K562 (cell line): ENCODE measurements around the gene DPCD. TPM values are rescaled to one million over a fixed set of nuclear protein-coding genes. Genes with fewer than 3 reads are reported as not detected.

Experiments used
- CBX5 ChIP-seq: IDR thresholded peaks from 2 replicates; pipeline ENCODE4 v1.6.1; 2014; ENCODE audit warnings: low read depth, borderline replicate concordance
- CXXC5 ChIP-seq: fragments of 250-450 bp; sonication (Bioruptor Pico); IDR thresholded peaks from 2 replicates; pipeline ENCODE4 v1.8.0; 2022; ENCODE audit warnings: inconsistent platforms, mild to moderate bottlenecking, moderate library complexity
- ELF4 ChIP-seq: fragments of 450-650 bp; formaldehyde crosslinking; IDR thresholded peaks from 2 replicates; pipeline ENCODE4 v1.4.0; 2022; ENCODE audit warnings: missing genetic modification characterization
- FOSL1 ChIP-seq: fragments of 200-800 bp; sonication (Bioruptor generic); conservative IDR thresholded peaks from 2 replicates; pipeline ENCODE4 v1.6.1; 2016; ENCODE audit warnings: missing genetic modification characterization, missing compliant biosample characterization
- FOXA3 ChIP-seq, 2 experiments: fragments of 450-650 bp in 1 of 2; sonication (generic) in 1 of 2; formaldehyde crosslinking; IDR thresholded peaks in 1 of 2; conservative IDR thresholded peaks in 1 of 2; 2 replicates each; pipeline versions ENCODE4 v1.4.0 to v1.8.0; 2020 to 2022; ENCODE audit warnings: mild to moderate bottlenecking in 2 of 2, missing genetic modification reagents in 1 of 2
- GATAD2B ChIP-seq: fragments of 450-650 bp; IDR thresholded peaks from 2 replicates; pipeline ENCODE4 v1.6.1; 2017; ENCODE audit warnings: mild to moderate bottlenecking, borderline replicate concordance
- HDAC8 ChIP-seq: fragments of 450-650 bp; IDR thresholded peaks from 2 replicates; pipeline ENCODE4 v1.6.1; 2016; ENCODE audit warnings: mild to moderate bottlenecking, missing genetic modification characterization, moderate library complexity, missing compliant biosample characterization
- KDM1A ChIP-seq, 2 experiments: fragments of 450-650 bp; IDR thresholded peaks; 2 replicates each; pipeline ENCODE4 v1.6.1; 2016; ENCODE audit warnings: mild to moderate bottlenecking in 2 of 2
- KLF13 ChIP-seq: fragments of 450-650 bp; IDR thresholded peaks from 2 replicates; pipeline ENCODE4 v1.6.1; 2016; ENCODE audit warnings: missing genetic modification characterization, low read depth, mild to moderate bottlenecking, missing compliant biosample characterization, moderate library complexity, borderline replicate concordance
- LARP7 ChIP-seq: fragments of 450-650 bp; IDR thresholded peaks from 2 replicates; pipeline ENCODE4 v1.6.1; 2016
- MCM3 ChIP-seq: fragments of 450-650 bp; IDR thresholded peaks from 2 replicates; pipeline ENCODE4 v1.6.1; 2016
- TFAM ChIP-seq: fragments of 250-450 bp; sonication (Bioruptor Pico); conservative IDR thresholded peaks from 2 replicates; pipeline ENCODE4 v1.5.0; 2021; ENCODE audit warnings: mild to moderate bottlenecking, moderate library complexity
- YBX1 ChIP-seq: fragments of 450-650 bp; IDR thresholded peaks from 2 replicates; pipeline ENCODE4 v1.7.1; 2016; ENCODE audit warnings: mild to moderate bottlenecking
- ZBTB7A ChIP-seq: IDR thresholded peaks from 2 replicates; pipeline ENCODE4 v1.6.1; 2011; ENCODE audit warnings: low read depth, mild to moderate bottlenecking, low read length, moderate library complexity, borderline replicate concordance; ENCODE audit not compliant: control insufficient read depth
- ZC3H4 ChIP-seq: sonication (generic); formaldehyde crosslinking; IDR thresholded peaks from 2 replicates; pipeline ENCODE4 v1.9.0; 2021; ENCODE audit warnings: missing genetic modification reagents, borderline replicate concordance
- ZNF23 ChIP-seq: fragments of 250-450 bp; sonication (Bioruptor Pico); IDR thresholded peaks from 2 replicates; pipeline ENCODE4 v1.4.0; 2020; ENCODE audit warnings: mild to moderate bottlenecking
- ZNF41 ChIP-seq: fragments of 250-450 bp; sonication (Bioruptor Pico); conservative IDR thresholded peaks from 2 replicates; pipeline ENCODE4 v1.4.0; 2020; ENCODE audit warnings: mild to moderate bottlenecking
- ZNF696 ChIP-seq: fragments of 250-450 bp; sonication (Bioruptor Pico); conservative IDR thresholded peaks from 2 replicates; pipeline ENCODE4 v1.4.0; 2020; ENCODE audit warnings: mild to moderate bottlenecking, moderate library complexity
- polyA plus RNA-seq, 8 experiments: library from polyadenylated mRNA; depleted of rRNA in 4 of 8; stranded (reverse) in 5 of 8; unstranded in 3 of 8; fragments of >200 nt; fragmentation: Nextera tagmentation in 2 of 8; fragmentation: Illumina TruSeq in 1 of 8; extraction: Ambion mirVana in 2 of 8; extraction: Trizol in 1 of 8; gene quantifications; 2 replicates each; pipeline versions ENCODE4 v1.2.1 to v1.2.3, GENCODE V29; 2011 to 2014; ENCODE audit warnings: inconsistent platforms in 1 of 8, missing spikeins in 1 of 8
- total RNA-seq, 7 experiments: library from RNA; depleted of rRNA in 6 of 7; stranded (reverse); fragments of >200 nt in 6 of 7; fragmentation: Illumina TruSeq in 2 of 7; extraction: Trizol in 2 of 7; gene quantifications; 2 replicates each; pipeline versions ENCODE4 v1.2.1 to v1.2.3, GENCODE V29; 2011 to 2021; ENCODE audit warnings: low replicate concordance in 1 of 7
- TF ChIP-seq, protein P1 (sequence below), 2 experiments: fragments of 450-650 bp; IDR thresholded peaks; 2 replicates each; pipeline ENCODE4 v1.6.1; 2016; ENCODE audit warnings: mild to moderate bottlenecking in 2 of 2, borderline replicate concordance in 1 of 2, low read depth in 1 of 2, moderate library complexity in 1 of 2
- TF ChIP-seq, protein P2 (sequence below): fragments of 250-450 bp; sonication (Bioruptor Pico); IDR thresholded peaks from 2 replicates; pipeline ENCODE4 v1.4.0; 2020; ENCODE audit warnings: mild to moderate bottlenecking

DPCD gene
- total and polyA plus RNA-seq, 9 of the 15 experiments (the other 6 are each of a cell fraction or from before 2014, with no cell fraction given): 12.1 to 45.2 (median 20.0) TPM

DNA sequence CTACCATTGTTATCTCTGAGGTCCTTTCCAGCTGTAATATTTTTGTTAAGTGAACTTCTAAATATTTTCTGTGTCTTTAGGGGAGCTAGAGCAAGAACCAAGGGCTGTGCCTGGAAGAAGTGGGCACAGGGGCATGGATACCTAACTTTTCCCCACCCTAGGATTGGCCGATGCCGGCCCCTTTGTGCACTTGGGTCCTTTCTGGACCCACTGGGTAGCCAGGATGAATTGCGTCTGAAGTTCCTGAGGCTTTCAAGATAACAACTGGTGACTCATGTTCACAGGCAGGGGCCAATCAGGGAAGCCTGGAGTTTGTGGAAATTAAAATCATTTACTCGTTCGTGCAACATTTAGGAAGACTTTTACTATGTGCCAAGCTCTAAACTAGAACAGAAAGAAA lies 758 bp downstream of the DPCD start (continued):
- TF ChIP-seq, protein P1, sequence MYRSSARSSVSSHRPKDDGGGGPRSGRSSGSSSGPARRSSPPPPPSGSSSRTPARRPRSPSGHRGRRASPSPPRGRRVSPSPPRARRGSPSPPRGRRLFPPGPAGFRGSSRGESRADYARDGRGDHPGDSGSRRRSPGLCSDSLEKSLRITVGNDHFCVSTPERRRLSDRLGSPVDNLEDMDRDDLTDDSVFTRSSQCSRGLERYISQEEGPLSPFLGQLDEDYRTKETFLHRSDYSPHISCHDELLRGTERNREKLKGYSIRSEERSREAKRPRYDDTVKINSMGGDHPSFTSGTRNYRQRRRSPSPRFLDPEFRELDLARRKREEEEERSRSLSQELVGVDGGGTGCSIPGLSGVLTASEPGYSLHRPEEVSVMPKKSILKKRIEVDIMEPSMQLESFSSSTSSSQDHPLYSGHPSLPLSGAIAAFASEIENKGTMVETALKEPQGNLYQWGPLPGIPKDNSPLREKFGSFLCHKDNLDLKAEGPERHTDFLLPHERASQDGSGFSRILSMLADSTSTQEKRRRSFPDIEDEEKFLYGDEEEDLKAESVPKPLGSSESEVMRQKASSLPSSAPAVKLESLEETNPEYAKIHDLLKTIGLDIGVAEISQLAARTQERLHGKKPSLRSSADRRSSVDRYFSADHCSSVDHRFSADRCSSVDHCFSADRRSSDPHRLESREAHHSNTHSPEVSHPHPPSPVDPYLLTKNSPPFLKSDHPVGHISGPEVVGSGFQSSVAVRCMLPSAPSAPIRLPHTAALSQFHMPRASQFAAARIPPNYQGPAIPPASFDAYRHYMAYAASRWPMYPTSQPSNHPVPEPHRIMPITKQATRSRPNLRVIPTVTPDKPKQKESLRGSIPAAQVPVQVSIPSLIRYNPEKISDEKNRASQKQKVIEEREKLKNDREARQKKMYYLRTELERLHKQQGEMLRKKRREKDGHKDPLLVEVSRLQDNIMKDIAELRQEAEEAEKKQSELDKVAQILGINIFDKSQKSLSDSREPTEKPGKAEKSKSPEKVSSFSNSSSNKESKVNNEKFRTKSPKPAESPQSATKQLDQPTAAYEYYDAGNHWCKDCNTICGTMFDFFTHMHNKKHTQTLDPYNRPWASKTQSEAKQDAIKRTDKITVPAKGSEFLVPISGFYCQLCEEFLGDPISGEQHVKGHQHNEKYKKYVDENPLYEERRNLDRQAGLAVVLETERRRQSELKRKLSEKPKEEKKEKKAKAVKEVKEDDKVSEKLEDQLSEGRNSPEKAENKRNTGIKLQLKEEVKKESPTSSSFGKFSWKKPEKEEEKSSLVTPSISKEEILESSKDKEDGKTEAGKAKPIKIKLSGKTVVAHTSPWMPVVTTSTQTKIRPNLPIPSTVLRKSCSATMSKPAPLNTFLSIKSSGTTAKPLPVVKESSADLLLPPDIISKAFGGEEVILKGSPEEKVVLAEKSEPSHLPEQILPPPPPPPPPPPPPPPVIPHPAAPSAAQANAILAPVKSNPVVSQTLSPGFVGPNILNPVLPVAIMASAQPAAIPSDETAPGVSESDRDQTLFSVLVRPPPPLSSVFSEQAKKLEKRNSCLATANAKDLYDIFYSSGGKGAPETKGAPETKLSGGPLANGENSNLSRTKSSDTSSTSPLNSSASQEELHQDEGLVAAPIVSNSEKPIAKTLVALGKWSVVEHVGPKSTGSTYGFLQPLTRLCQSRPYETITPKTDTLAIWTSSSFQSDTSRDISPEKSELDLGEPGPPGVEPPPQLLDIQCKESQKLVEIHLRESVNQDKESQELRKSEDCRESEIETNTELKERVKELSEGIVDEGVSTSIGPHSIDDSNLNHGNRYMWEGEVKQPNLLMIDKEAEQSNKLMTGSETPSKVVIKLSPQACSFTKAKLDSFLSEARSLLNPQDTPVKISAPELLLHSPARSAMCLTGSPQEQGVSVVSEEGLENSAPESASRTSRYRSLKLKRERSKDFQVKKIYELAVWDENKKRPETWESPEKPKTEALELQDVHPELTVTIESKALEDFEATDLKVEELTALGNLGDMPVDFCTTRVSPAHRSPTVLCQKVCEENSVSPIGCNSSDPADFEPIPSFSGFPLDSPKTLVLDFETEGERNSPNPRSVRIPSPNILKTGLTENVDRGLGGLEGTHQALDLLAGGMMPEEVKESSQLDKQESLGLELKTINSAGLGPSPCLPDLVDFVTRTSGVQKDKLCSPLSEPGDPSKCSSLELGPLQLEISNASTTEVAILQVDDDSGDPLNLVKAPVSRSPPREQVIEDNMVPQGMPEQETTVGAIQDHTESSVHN (IDR thresholded peaks at IDR 0.05; ENCODE audit: borderline replicate concordance in 1 of 2, low read depth in 1 of 2): no peak
- no peak for TF ChIP-seq ZC3H4
- TF ChIP-seq KDM1A (IDR thresholded peaks at IDR 0.05): 0 out of 4 replicates have a peak, but pooled peaks of 1 of the 2 experiments have one; percentile 2
- no peak for TF ChIP-seq FOXA3 (CRISPR knock-in tag; conservative IDR thresholded peaks at IDR 0.05 in 1 of 2, IDR thresholded peaks at IDR 0.05 in 1 of 2)
- TF ChIP-seq ELF4 (CRISPR knock-in tag): no peak
- no peak for TF ChIP-seq GATAD2B
- no peak for TF ChIP-seq KLF13 (tag)
- TF ChIP-seq MCM3: no peak
- no peak for TF ChIP-seq ZBTB7A
- no peak for TF ChIP-seq TFAM
- TF ChIP-seq FOSL1 (tag): peak; percentile 90
- 0 out of 2 replicates have a peak, but pooled peaks have one; percentile 10 for TF ChIP-seq CXXC5 (CRISPR knock-in tag)
- TF ChIP-seq ZNF41: no peak
- no peak for TF ChIP-seq ZNF696 (CRISPR knock-in tag)
- no peak for TF ChIP-seq YBX1
- TF ChIP-seq, protein P2, sequence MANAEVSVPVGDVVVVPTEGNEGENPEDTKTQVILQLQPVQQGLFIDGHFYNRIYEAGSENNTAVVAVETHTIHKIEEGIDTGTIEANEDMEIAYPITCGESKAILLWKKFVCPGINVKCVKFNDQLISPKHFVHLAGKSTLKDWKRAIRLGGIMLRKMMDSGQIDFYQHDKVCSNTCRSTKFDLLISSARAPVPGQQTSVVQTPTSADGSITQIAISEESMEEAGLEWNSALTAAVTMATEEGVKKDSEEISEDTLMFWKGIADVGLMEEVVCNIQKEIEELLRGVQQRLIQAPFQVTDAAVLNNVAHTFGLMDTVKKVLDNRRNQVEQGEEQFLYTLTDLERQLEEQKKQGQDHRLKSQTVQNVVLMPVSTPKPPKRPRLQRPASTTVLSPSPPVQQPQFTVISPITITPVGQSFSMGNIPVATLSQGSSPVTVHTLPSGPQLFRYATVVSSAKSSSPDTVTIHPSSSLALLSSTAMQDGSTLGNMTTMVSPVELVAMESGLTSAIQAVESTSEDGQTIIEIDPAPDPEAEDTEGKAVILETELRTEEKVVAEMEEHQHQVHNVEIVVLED (CRISPR knock-in tag): no peak
- TF ChIP-seq ZNF23: no peak
- no peak for TF ChIP-seq CBX5
- TF ChIP-seq LARP7: no peak
- TF ChIP-seq HDAC8 (tag): no peak
